ENCODE results near the gene SORCS2.

DNA sequence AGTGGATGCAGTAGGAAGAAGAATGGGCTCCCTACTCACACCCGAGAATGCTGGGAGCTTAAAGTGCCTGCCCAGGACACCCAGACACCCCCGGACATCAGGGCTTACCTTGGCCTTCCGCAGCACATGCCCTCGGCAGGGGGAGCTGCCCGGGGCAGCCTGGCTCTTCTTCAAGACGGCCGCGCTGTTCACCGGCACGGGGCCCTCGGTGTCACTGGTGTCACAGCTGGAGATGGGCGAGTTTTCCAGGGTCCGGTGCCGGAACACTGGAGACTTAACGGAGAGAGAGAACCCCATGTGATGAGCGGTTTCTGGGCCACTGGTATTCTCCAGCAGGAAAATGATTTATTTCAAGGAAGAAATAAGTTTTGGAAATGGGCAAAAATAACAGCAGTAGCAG lies 576.4 kb downstream of the SORCS2 start:
- TF ChIP-seq, protein P1, sequence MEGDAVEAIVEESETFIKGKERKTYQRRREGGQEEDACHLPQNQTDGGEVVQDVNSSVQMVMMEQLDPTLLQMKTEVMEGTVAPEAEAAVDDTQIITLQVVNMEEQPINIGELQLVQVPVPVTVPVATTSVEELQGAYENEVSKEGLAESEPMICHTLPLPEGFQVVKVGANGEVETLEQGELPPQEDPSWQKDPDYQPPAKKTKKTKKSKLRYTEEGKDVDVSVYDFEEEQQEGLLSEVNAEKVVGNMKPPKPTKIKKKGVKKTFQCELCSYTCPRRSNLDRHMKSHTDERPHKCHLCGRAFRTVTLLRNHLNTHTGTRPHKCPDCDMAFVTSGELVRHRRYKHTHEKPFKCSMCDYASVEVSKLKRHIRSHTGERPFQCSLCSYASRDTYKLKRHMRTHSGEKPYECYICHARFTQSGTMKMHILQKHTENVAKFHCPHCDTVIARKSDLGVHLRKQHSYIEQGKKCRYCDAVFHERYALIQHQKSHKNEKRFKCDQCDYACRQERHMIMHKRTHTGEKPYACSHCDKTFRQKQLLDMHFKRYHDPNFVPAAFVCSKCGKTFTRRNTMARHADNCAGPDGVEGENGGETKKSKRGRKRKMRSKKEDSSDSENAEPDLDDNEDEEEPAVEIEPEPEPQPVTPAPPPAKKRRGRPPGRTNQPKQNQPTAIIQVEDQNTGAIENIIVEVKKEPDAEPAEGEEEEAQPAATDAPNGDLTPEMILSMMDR (tag by site-specific recombination; IDR thresholded peaks at IDR 0.05): no peak
- TF ChIP-seq ZNF585B (tag by site-specific recombination; IDR thresholded peaks at IDR 0.05) (no peak), ZNF747 (tag by site-specific recombination; IDR thresholded peaks at IDR 0.05) (no peak), ZNF48 (tag by site-specific recombination; IDR thresholded peaks at IDR 0.05) (no peak)
- TF ChIP-seq, protein P2, sequence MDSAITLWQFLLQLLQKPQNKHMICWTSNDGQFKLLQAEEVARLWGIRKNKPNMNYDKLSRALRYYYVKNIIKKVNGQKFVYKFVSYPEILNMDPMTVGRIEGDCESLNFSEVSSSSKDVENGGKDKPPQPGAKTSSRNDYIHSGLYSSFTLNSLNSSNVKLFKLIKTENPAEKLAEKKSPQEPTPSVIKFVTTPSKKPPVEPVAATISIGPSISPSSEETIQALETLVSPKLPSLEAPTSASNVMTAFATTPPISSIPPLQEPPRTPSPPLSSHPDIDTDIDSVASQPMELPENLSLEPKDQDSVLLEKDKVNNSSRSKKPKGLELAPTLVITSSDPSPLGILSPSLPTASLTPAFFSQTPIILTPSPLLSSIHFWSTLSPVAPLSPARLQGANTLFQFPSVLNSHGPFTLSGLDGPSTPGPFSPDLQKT (IDR thresholded peaks at IDR 0.05; ENCODE audit: borderline replicate concordance, low read depth, low read length): no peak

Data from HEK293 (cell line).